ENCODE results near the gene ZMYND8.

DNA sequence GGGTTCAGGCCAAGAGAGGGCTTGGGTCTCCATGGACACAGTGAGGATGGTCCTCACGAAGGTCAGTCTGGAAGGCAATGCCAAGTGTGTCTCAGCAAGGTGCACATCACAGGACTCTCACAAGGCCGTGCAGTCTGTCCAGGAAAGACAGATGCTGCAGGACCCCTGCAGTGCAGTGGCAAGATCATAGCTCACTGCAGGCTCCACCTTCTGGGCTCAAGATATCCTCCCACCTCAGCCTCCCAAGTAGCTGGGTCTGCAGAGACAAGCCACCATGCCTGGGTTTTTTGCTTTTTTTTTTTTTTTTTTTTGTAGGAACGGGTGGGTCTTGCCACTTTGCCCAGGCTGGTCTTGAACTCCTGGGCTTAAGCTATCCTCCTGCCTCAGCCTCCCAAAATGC lies 26.4 kb downstream of the ZMYND8 start:
- no peak for TF ChIP-seq EZH2 (IDR thresholded peaks at IDR 0.05; ENCODE audit: low read depth)
- TF ChIP-seq, protein P1, sequence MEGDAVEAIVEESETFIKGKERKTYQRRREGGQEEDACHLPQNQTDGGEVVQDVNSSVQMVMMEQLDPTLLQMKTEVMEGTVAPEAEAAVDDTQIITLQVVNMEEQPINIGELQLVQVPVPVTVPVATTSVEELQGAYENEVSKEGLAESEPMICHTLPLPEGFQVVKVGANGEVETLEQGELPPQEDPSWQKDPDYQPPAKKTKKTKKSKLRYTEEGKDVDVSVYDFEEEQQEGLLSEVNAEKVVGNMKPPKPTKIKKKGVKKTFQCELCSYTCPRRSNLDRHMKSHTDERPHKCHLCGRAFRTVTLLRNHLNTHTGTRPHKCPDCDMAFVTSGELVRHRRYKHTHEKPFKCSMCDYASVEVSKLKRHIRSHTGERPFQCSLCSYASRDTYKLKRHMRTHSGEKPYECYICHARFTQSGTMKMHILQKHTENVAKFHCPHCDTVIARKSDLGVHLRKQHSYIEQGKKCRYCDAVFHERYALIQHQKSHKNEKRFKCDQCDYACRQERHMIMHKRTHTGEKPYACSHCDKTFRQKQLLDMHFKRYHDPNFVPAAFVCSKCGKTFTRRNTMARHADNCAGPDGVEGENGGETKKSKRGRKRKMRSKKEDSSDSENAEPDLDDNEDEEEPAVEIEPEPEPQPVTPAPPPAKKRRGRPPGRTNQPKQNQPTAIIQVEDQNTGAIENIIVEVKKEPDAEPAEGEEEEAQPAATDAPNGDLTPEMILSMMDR (conservative IDR thresholded peaks at IDR 0.05): no peak
